GM12892 (cell line): Measurements from ENCODE around the gene ALKBH5.

Experiments
- POLR2A ChIP-seq: IDR thresholded peaks from 2 replicates; pipeline ENCODE4 v1.6.1; 2011; ENCODE audit warnings: low read depth, low read length, control low read depth
- POLR2AphosphoS5 ChIP-seq: IDR thresholded peaks from 2 replicates; pipeline ENCODE4 v1.6.1; 2011; ENCODE audit warnings: low read depth, low read length, control low read depth

GRCh38 chr17:18224053-18224386 lies 40.4 kb downstream of the ALKBH5 start:
- no peak for TF ChIP-seq POLR2A
- TF ChIP-seq POLR2AphosphoS5, result no peak
